ENCODE data around the gene SENP1. TPM values are rescaled to one million over a fixed set of nuclear protein-coding genes. Genes with fewer than 3 reads are reported as not detected.

SENP1 gene
- polyA plus RNA-seq, 2 donors = 2.7 to 3.9 TPM

GRCh38 chr12:48017496-48017895 lies 88.4 kb downstream of the SENP1 start:
- no peak overlapping the region for H3K27ac ChIP-seq (ENCODE audit: low read depth in 2 of 2, low read length in 1 of 2)
- H3K27me3 ChIP-seq (ENCODE audit: control insufficient read depth in 1 of 2, insufficient read depth in 2 of 2, low read length in 2 of 2) = no peaks in the 10 kb centered on the region
- WGBS, 2 donors = 83% methylated on average over 5 of the region's 5 CpGs

GRCh38 chr12:48016373-48017020 lies 89.4 kb downstream of the SENP1 start:
- Histone ChIP-seq H3K4me3 (ENCODE audit: low read depth in 1 of 2, low read length in 2 of 2) (no peak overlapping the region), H3K4me1 (ENCODE audit: control insufficient read depth in 2 of 2, insufficient read depth in 2 of 2, low read length in 1 of 2) (no peaks in the 10 kb centered on the region), H3K27ac (ENCODE audit: low read depth in 2 of 2, low read length in 1 of 2) (no peak overlapping the region), H3K9me3 (ENCODE audit: control insufficient read depth in 2 of 2, insufficient read depth in 1 of 2, low read depth in 1 of 2, low read length in 1 of 2) (no peaks in the 10 kb centered on the region), H3K27me3 (ENCODE audit: control insufficient read depth in 1 of 2, insufficient read depth in 2 of 2, low read length in 2 of 2) (no peaks in the 10 kb centered on the region), H3K36me3 (ENCODE audit: control insufficient read depth in 2 of 2, insufficient read depth in 2 of 2, low read length in 1 of 2) (no peaks in the 10 kb centered on the region)
- WGBS, 2 donors = 71 to 77% methylated on average over 8 of the region's 8 CpGs

More at GRCh38 chr12:48017496-48017895, 88.4 kb downstream of the SENP1 start:
- Histone ChIP-seq H3K4me3 (ENCODE audit: low read depth in 1 of 2, low read length in 2 of 2) (no peak overlapping the region), H3K36me3 (ENCODE audit: control insufficient read depth in 2 of 2, insufficient read depth in 2 of 2, low read length in 1 of 2) (no peaks in the 10 kb centered on the region), H3K9me3 (ENCODE audit: control insufficient read depth in 2 of 2, insufficient read depth in 1 of 2, low read depth in 1 of 2, low read length in 1 of 2) (no peaks in the 10 kb centered on the region), H3K4me1 (ENCODE audit: control insufficient read depth in 2 of 2, insufficient read depth in 2 of 2, low read length in 1 of 2) (no peaks in the 10 kb centered on the region)

GRCh38 chr12:48015954-48016353 lies 89.9 kb downstream of the SENP1 start:
- 86 to 89% methylated on average over 7 of the region's 7 CpGs for WGBS, 2 donors
- H3K27ac ChIP-seq (ENCODE audit: low read depth in 2 of 2, low read length in 1 of 2) = no peak overlapping the region
- H3K36me3 ChIP-seq (ENCODE audit: control insufficient read depth in 2 of 2, insufficient read depth in 2 of 2, low read length in 1 of 2) = no peaks in the 10 kb centered on the region
- H3K4me1 ChIP-seq (ENCODE audit: control insufficient read depth in 2 of 2, insufficient read depth in 2 of 2, low read length in 1 of 2) = no peaks in the 10 kb centered on the region
- no peaks in the 10 kb centered on the region for H3K9me3 ChIP-seq (ENCODE audit: control insufficient read depth in 2 of 2, insufficient read depth in 1 of 2, low read depth in 1 of 2, low read length in 1 of 2)
- H3K27me3 ChIP-seq (ENCODE audit: control insufficient read depth in 1 of 2, insufficient read depth in 2 of 2, low read length in 2 of 2) = no peaks in the 10 kb centered on the region
- no peak overlapping the region for H3K4me3 ChIP-seq (ENCODE audit: low read depth in 1 of 2, low read length in 2 of 2)

GRCh38 chr12:48015129-48015528 lies 90.8 kb downstream of the SENP1 start:
- 54 to 55% methylated on average over 1 of the region's 1 CpG for WGBS, 2 donors
- H3K27me3 ChIP-seq (ENCODE audit: control insufficient read depth in 1 of 2, insufficient read depth in 2 of 2, low read length in 2 of 2) = no peaks in the 10 kb centered on the region
- no peaks in the 10 kb centered on the region for H3K4me1 ChIP-seq (ENCODE audit: control insufficient read depth in 2 of 2, insufficient read depth in 2 of 2, low read length in 1 of 2)

GRCh38 chr12:48013287-48013686 lies 92.6 kb downstream of the SENP1 start:
- Histone ChIP-seq H3K9me3 (ENCODE audit: control insufficient read depth in 2 of 2, insufficient read depth in 1 of 2, low read depth in 1 of 2, low read length in 1 of 2) (no peaks in the 10 kb centered on the region), H3K36me3 (ENCODE audit: control insufficient read depth in 2 of 2, insufficient read depth in 2 of 2, low read length in 1 of 2) (no peaks in the 10 kb centered on the region), H3K4me3 (ENCODE audit: low read depth in 1 of 2, low read length in 2 of 2) (no peak overlapping the region), H3K27me3 (ENCODE audit: control insufficient read depth in 1 of 2, insufficient read depth in 2 of 2, low read length in 2 of 2) (peaks cover 0 to 3% of the 10 kb centered on the region in 2 donors), H3K27ac (ENCODE audit: low read depth in 2 of 2, low read length in 1 of 2) (no peak overlapping the region), H3K4me1 (ENCODE audit: control insufficient read depth in 2 of 2, insufficient read depth in 2 of 2, low read length in 1 of 2) (no peaks in the 10 kb centered on the region)
- WGBS, 2 donors = 64 to 73% methylated on average over 2 of the region's 2 CpGs

More at GRCh38 chr12:48015129-48015528, 90.8 kb downstream of the SENP1 start:
- H3K27ac ChIP-seq (ENCODE audit: low read depth in 2 of 2, low read length in 1 of 2) = no peak overlapping the region
- H3K9me3 ChIP-seq (ENCODE audit: control insufficient read depth in 2 of 2, insufficient read depth in 1 of 2, low read depth in 1 of 2, low read length in 1 of 2) = no peaks in the 10 kb centered on the region
- no peak overlapping the region for H3K4me3 ChIP-seq (ENCODE audit: low read depth in 1 of 2, low read length in 2 of 2)
- H3K36me3 ChIP-seq (ENCODE audit: control insufficient read depth in 2 of 2, insufficient read depth in 2 of 2, low read length in 1 of 2) = no peaks in the 10 kb centered on the region

GRCh38 chr12:48012070-48012469 lies 93.8 kb downstream of the SENP1 start:
- Histone ChIP-seq H3K4me3 (ENCODE audit: low read depth in 1 of 2, low read length in 2 of 2) (no peak overlapping the region), H3K9me3 (ENCODE audit: control insufficient read depth in 2 of 2, insufficient read depth in 1 of 2, low read depth in 1 of 2, low read length in 1 of 2) (no peaks in the 10 kb centered on the region), H3K4me1 (ENCODE audit: control insufficient read depth in 2 of 2, insufficient read depth in 2 of 2, low read length in 1 of 2) (no peaks in the 10 kb centered on the region), H3K36me3 (ENCODE audit: control insufficient read depth in 2 of 2, insufficient read depth in 2 of 2, low read length in 1 of 2) (no peaks in the 10 kb centered on the region), H3K27ac (ENCODE audit: low read depth in 2 of 2, low read length in 1 of 2) (no peak overlapping the region), H3K27me3 (ENCODE audit: control insufficient read depth in 1 of 2, insufficient read depth in 2 of 2, low read length in 2 of 2) (peaks cover under 1 to 3% of the 10 kb centered on the region in 2 donors)
- WGBS, 2 donors = 70 to 72% methylated on average over 8 of the region's 8 CpGs

- peaks cover 3 to 6% of the 10 kb centered on the region in 2 donors for H3K27me3 ChIP-seq (ENCODE audit: control insufficient read depth in 1 of 2, insufficient read depth in 2 of 2, low read length in 2 of 2)
- H3K9me3 ChIP-seq (ENCODE audit: control insufficient read depth in 2 of 2, insufficient read depth in 1 of 2, low read depth in 1 of 2, low read length in 1 of 2) = no peaks in the 10 kb centered on the region
- 65 to 68% methylated on average over 7 of the region's 7 CpGs for WGBS, 2 donors
- no peak overlapping the region for H3K4me3 ChIP-seq (ENCODE audit: low read depth in 1 of 2, low read length in 2 of 2)
- no peaks in the 10 kb centered on the region for H3K4me1 ChIP-seq (ENCODE audit: control insufficient read depth in 2 of 2, insufficient read depth in 2 of 2, low read length in 1 of 2)
- no peak overlapping the region for H3K27ac ChIP-seq (ENCODE audit: low read depth in 2 of 2, low read length in 1 of 2)
- H3K36me3 ChIP-seq (ENCODE audit: control insufficient read depth in 2 of 2, insufficient read depth in 2 of 2, low read length in 1 of 2) = no peaks in the 10 kb centered on the region
Measured at GRCh38 chr12:48010366-48010970, 95.4 kb downstream of the SENP1 start.

GRCh38 chr12:48009471-48009870 lies 96.4 kb downstream of the SENP1 start:
- Histone ChIP-seq H3K27me3 (ENCODE audit: control insufficient read depth in 1 of 2, insufficient read depth in 2 of 2, low read length in 2 of 2) (peaks cover 8 to 9% of the 10 kb centered on the region in 2 donors), H3K27ac (ENCODE audit: low read depth in 2 of 2, low read length in 1 of 2) (no peak overlapping the region), H3K36me3 (ENCODE audit: control insufficient read depth in 2 of 2, insufficient read depth in 2 of 2, low read length in 1 of 2) (no peaks in the 10 kb centered on the region), H3K4me3 (ENCODE audit: low read depth in 1 of 2, low read length in 2 of 2) (no peak overlapping the region), H3K9me3 (ENCODE audit: control insufficient read depth in 2 of 2, insufficient read depth in 1 of 2, low read depth in 1 of 2, low read length in 1 of 2) (no peaks in the 10 kb centered on the region), H3K4me1 (ENCODE audit: control insufficient read depth in 2 of 2, insufficient read depth in 2 of 2, low read length in 1 of 2) (peaks cover 3% of the 10 kb centered on the region in 2 donors)
- WGBS, 2 donors = 67 to 75% methylated on average over 1 of the region's 1 CpG

GRCh38 chr12:48008950-48009349 lies 96.9 kb downstream of the SENP1 start:
- peaks cover 8 to 15% of the 10 kb centered on the region in 2 donors for H3K27me3 ChIP-seq (ENCODE audit: control insufficient read depth in 1 of 2, insufficient read depth in 2 of 2, low read length in 2 of 2)
- H3K4me1 ChIP-seq (ENCODE audit: control insufficient read depth in 2 of 2, insufficient read depth in 2 of 2, low read length in 1 of 2) = peaks cover 7 to 8% of the 10 kb centered on the region in 2 donors
- H3K36me3 ChIP-seq (ENCODE audit: control insufficient read depth in 2 of 2, insufficient read depth in 2 of 2, low read length in 1 of 2) = no peaks in the 10 kb centered on the region
- H3K27ac ChIP-seq (ENCODE audit: low read depth in 2 of 2, low read length in 1 of 2) = no peak overlapping the region
- H3K4me3 ChIP-seq (ENCODE audit: low read depth in 1 of 2, low read length in 2 of 2) = no peak overlapping the region
- 82 to 83% methylated on average over 4 of the region's 4 CpGs for WGBS, 2 donors
- H3K9me3 ChIP-seq (ENCODE audit: control insufficient read depth in 2 of 2, insufficient read depth in 1 of 2, low read depth in 1 of 2, low read length in 1 of 2) = no peaks in the 10 kb centered on the region

- no peak overlapping the region for H3K27ac ChIP-seq (ENCODE audit: low read depth in 2 of 2, low read length in 1 of 2)
- no peaks in the 10 kb centered on the region for H3K36me3 ChIP-seq (ENCODE audit: control insufficient read depth in 2 of 2, insufficient read depth in 2 of 2, low read length in 1 of 2)
- H3K27me3 ChIP-seq (ENCODE audit: control insufficient read depth in 1 of 2, insufficient read depth in 2 of 2, low read length in 2 of 2) = peaks cover 10 to 18% of the 10 kb centered on the region in 2 donors
- H3K9me3 ChIP-seq (ENCODE audit: control insufficient read depth in 2 of 2, insufficient read depth in 1 of 2, low read depth in 1 of 2, low read length in 1 of 2) = no peaks in the 10 kb centered on the region
- peaks cover 9 to 11% of the 10 kb centered on the region in 2 donors for H3K4me1 ChIP-seq (ENCODE audit: control insufficient read depth in 2 of 2, insufficient read depth in 2 of 2, low read length in 1 of 2)
- 55 to 63% methylated on average over 2 of the region's 2 CpGs for WGBS, 2 donors
- no peak overlapping the region for H3K4me3 ChIP-seq (ENCODE audit: low read depth in 1 of 2, low read length in 2 of 2)
Measured at GRCh38 chr12:48008349-48008748, 97.5 kb downstream of the SENP1 start.

Data from esophagus (tissue), 2 donors.